ENCODE measurements around the gene ZFPL1.

GRCh38 chr11:65087216-65087615 is 3.2 kb downstream of the ZFPL1 start:
- TF ChIP-seq POLR2A (IDR thresholded peaks at IDR 0.05) (no peak), CTCF (IDR thresholded peaks at IDR 0.05) (no peak)

Measured in heart left ventricle (tissue), 13 donors.